ENCODE results near the gene FHAD1. TPM values are rescaled to one million over a fixed set of nuclear protein-coding genes. Genes with fewer than 3 reads are reported as not detected.

FHAD1 gene
- total and polyA plus RNA-seq, 4 donors: under 0.01 to 0.13 (median 0.05) TPM; not detected in 1

GRCh38 chr1:15355968-15356625 is 109.1 kb downstream of the FHAD1 start:
- Histone ChIP-seq H3K4me3 (ENCODE audit: low read depth in 1 of 3, low read length in 3 of 3) (no peak overlapping the region), H3K9me3 (ENCODE audit: control insufficient read depth in 4 of 4, low read length in 3 of 4) (no peaks in the 10 kb centered on the region), H3K36me3 (ENCODE audit: control insufficient read depth in 4 of 4, insufficient read depth in 3 of 4, low read depth in 1 of 4, low read length in 3 of 4) (no peaks in the 10 kb centered on the region), H3K9ac (ENCODE audit: low read depth in 1 of 2, low read length in 2 of 2) (no peak overlapping the region), H3K4me1 (ENCODE audit: control insufficient read depth in 4 of 4, insufficient read depth in 4 of 4, low read length in 3 of 4) (no peaks in the 10 kb centered on the region), H3K27ac (ENCODE audit: low read depth in 1 of 2, low read length in 2 of 2) (no peak overlapping the region), H3K27me3 (ENCODE audit: control insufficient read depth in 4 of 4, insufficient read depth in 4 of 4, low read length in 3 of 4) (no peaks in the 10 kb centered on the region)
- 92% methylated on average over 16 of the region's 16 CpGs for whole genome bisulfite sequencing
- no peak for DNase-seq (ENCODE audit: low spot score)
- TF ChIP-seq SP1 (IDR thresholded peaks at IDR 0.05) (no peak), JUND (IDR thresholded peaks at IDR 0.05) (no peak), REST (IDR thresholded peaks at IDR 0.05) (no peak), HNF4G (IDR thresholded peaks at IDR 0.05) (no peak), MAX (IDR thresholded peaks at IDR 0.05) (no peak), ATF3 (IDR thresholded peaks at IDR 0.05) (no peak), FOXA1 (IDR thresholded peaks at IDR 0.05) (no peak), HNF4A (conservative IDR thresholded peaks at IDR 0.05) (no peak), RAD21 (IDR thresholded peaks at IDR 0.05) (no peak), FOXA2 (IDR thresholded peaks at IDR 0.05) (no peak), CTCF (IDR thresholded peaks at IDR 0.05; ENCODE audit: low read depth, low read length, missing input control) (no peak), RXRA (IDR thresholded peaks at IDR 0.05) (no peak), EGR1 (IDR thresholded peaks at IDR 0.05; ENCODE audit: low read depth in 2 of 2) (no peak), TAF1 (conservative IDR thresholded peaks at IDR 0.05) (no peak), ZBTB33 (IDR thresholded peaks at IDR 0.05) (no peak)

Measured in liver (tissue), 9 donors.